Measurements from ENCODE around the gene DHX15.
"Not testable (repeated sequence)": the region's sequence is repeated elsewhere in the genome, so short reads cannot be mapped to it uniquely, and the experiment has no call there.

The DHX15 gene

GRCh38 chr4:24511371-24512063, 72.8 kb downstream of the DHX15 start:
- TF ChIP-seq, protein P1, sequence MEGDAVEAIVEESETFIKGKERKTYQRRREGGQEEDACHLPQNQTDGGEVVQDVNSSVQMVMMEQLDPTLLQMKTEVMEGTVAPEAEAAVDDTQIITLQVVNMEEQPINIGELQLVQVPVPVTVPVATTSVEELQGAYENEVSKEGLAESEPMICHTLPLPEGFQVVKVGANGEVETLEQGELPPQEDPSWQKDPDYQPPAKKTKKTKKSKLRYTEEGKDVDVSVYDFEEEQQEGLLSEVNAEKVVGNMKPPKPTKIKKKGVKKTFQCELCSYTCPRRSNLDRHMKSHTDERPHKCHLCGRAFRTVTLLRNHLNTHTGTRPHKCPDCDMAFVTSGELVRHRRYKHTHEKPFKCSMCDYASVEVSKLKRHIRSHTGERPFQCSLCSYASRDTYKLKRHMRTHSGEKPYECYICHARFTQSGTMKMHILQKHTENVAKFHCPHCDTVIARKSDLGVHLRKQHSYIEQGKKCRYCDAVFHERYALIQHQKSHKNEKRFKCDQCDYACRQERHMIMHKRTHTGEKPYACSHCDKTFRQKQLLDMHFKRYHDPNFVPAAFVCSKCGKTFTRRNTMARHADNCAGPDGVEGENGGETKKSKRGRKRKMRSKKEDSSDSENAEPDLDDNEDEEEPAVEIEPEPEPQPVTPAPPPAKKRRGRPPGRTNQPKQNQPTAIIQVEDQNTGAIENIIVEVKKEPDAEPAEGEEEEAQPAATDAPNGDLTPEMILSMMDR (IDR thresholded peaks at IDR 0.05; ENCODE audit: control insufficient read depth, insufficient read depth, low read depth, low read length, missing control alignments), result no peak
- no peak for DNase-seq (ENCODE audit: low read depth)
- no peak overlapping the region for H3K4me3 ChIP-seq (ENCODE audit: control insufficient read depth, low read depth, low read length)

GRCh38 chr4:24510091-24510490, 74.3 kb downstream of the DHX15 start:
- DNase-seq (ENCODE audit: low read depth), result no peak
- TF ChIP-seq, protein P1 (IDR thresholded peaks at IDR 0.05; ENCODE audit: control insufficient read depth, insufficient read depth, low read depth, low read length, missing control alignments), result no peak
- no peak overlapping the region for H3K4me3 ChIP-seq (ENCODE audit: control insufficient read depth, low read depth, low read length)

GRCh38 chr4:24508541-24508940, 75.8 kb downstream of the DHX15 start:
- no peak overlapping the region for H3K4me3 ChIP-seq (ENCODE audit: control insufficient read depth, low read depth, low read length)
- DNase-seq (ENCODE audit: low read depth), result no peak
- TF ChIP-seq, protein P1 (IDR thresholded peaks at IDR 0.05; ENCODE audit: control insufficient read depth, insufficient read depth, low read depth, low read length, missing control alignments), result no peak

DNA sequence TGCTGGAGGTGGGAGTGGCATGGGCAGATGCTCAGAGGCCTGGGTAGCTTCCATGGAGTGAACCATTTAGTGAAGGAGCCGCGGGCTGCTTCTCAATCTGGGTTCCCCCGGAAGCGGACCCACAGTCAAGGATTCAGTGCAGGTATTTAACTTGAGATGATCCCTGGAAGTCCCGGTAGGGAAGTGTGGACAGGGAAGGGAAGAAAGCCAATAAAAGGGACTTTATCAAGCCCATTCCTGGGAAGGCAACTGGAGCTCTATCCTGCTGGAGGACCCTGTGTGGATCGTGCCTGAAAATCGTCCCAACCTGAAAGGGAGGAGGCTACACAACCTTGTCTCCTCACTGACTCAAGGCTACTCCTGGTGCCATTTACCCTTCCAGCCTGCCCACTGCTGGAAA, 76.9 kb downstream of the DHX15 start:
- TF ChIP-seq, protein P1 (IDR thresholded peaks at IDR 0.05; ENCODE audit: control insufficient read depth, insufficient read depth, low read depth, low read length, missing control alignments), result no peak
- H3K4me3 ChIP-seq (ENCODE audit: control insufficient read depth, low read depth, low read length), result no peak overlapping the region
- no peak for DNase-seq (ENCODE audit: low read depth)

DNA sequence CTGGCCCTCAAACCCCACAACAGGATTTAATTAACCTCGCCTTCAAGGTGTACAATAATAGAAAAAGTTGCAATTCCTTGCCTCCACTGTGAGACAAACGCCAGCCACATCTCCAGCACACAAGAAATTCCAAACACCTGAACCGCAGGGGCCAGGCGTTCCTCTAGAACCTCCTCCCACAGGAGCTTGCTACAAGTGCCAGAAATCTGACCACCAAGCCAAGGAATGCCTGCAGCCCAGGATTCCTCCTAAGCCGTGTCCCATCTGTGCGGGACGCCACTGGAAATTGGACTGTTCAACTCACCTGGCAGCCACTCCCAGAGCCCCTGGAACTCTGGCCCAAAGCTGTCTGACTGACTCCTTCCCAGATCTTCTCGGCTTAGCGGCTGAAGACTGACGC, 81.3 kb downstream of the DHX15 start:
- not testable (repeated sequence) for H3K4me3 ChIP-seq (ENCODE audit: control insufficient read depth, low read depth, low read length)

GRCh38 chr4:24497221-24497620, 87.1 kb downstream of the DHX15 start:
- H3K4me3 ChIP-seq (ENCODE audit: control insufficient read depth, low read depth, low read length), result no peak overlapping the region
- TF ChIP-seq, protein P1 (IDR thresholded peaks at IDR 0.05; ENCODE audit: control insufficient read depth, insufficient read depth, low read depth, low read length, missing control alignments), result no peak
- no peak for DNase-seq (ENCODE audit: low read depth)

More for the DNA sequence above, 81.3 kb downstream of the DHX15 start:
- not testable (repeated sequence) for DNase-seq (ENCODE audit: low read depth)

DNA sequence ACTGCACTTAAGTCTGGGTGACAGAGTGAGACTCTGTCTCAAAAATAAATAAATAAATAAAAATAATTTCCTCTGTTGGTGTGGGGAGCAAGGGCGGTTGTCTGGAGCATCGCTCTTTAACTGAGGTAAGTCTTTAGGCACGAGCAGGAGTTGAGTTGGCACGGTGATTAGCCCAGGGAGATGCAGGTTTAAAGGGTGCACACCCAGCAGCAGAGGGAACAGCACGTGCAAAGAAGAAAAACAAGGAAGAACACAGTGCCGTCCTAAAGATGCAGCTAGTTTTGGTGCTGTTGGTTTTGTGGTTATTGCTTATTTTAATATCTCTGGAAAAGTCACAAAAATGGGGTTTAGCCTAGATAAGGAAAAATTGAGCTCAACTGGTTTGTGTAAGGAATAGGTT, 87.8 kb downstream of the DHX15 start:
- TF ChIP-seq, protein P1 (IDR thresholded peaks at IDR 0.05; ENCODE audit: control insufficient read depth, insufficient read depth, low read depth, low read length, missing control alignments), result no peak
- H3K4me3 ChIP-seq (ENCODE audit: control insufficient read depth, low read depth, low read length), result no peak overlapping the region
- DNase-seq (ENCODE audit: low read depth), result no peak

Data from AG09309 (cell line).